Activated CD4-positive, alpha-beta T cell treated with anti-CD3 and anti-CD28 coated beads for 36 hours (primary cell): ENCODE results near the gene SLC25A21. TPM values are rescaled to one million over a fixed set of nuclear protein-coding genes. Genes with fewer than 3 reads are reported as not detected.
"Not testable (repeated sequence)": the region's sequence is repeated elsewhere in the genome, so short reads cannot be mapped to it uniquely, and the experiment has no call there.

Experiments used
- ATAC-seq: fragments of 200-7000 bp; cut with Tn5 transposase; one replicate; pipeline ENCODE4 v1.10.0; 2021; ENCODE audit warnings: mild to moderate bottlenecking, moderate library complexity
- CTCF ChIA-PET: fragments of 350-600 bp; sonication (Branson Sonifier 250); formaldehyde crosslinking; loops from one replicate; lab custom pipeline; 2021; ENCODE audit warnings: antibody characterized with exemption; lab: Charles Lee
- POLR2A ChIA-PET: fragments of 350-600 bp; sonication (Branson Sonifier 250); formaldehyde crosslinking; loops from one replicate; lab custom pipeline; 2021; ENCODE audit warnings: antibody characterized with exemption, inconsistent platforms; lab: Charles Lee
- DNase-seq: peaks from one replicate; pipeline ENCODE4 v3.0.0-alpha.2; 2020
- H3K27ac Mint-ChIP-seq: one replicate; pipeline ENCODE4 v1.8.0; 2021; ENCODE audit warnings: mixed read lengths
- H3K27me3 Mint-ChIP-seq: one replicate; pipeline ENCODE4 v1.8.0; 2021; ENCODE audit warnings: mixed read lengths
- H3K36me3 Mint-ChIP-seq: one replicate; pipeline ENCODE4 v1.8.0; 2021; ENCODE audit warnings: low read depth, mixed read lengths
- H3K4me1 Mint-ChIP-seq: one replicate; pipeline ENCODE4 v1.8.0; 2021; ENCODE audit warnings: mixed read lengths
- H3K4me3 Mint-ChIP-seq: one replicate; pipeline ENCODE4 v1.8.0; 2021; ENCODE audit warnings: mild to moderate bottlenecking, moderate library complexity, mixed read lengths
- H3K9me3 Mint-ChIP-seq: one replicate; pipeline ENCODE4 v1.8.0; 2021; ENCODE audit warnings: low read depth, mixed read lengths
- intact Hi-C, 2 experiments: fragments of 100-400 bp; cut with DNase I in 1 of 2; cut with micrococcal nuclease in 1 of 2; formaldehyde crosslinking; loops; one replicate each; pipeline versions ENCODE4 v1.14.2 to v1.15.1; 2022 to 2024; cut with DNase I, micrococcal nuclease
- total RNA-seq, 2 experiments: library from RNA; stranded (reverse); gene quantifications; one replicate each; pipeline ENCODE4 v1.2.3, GENCODE V29; 2021

The SLC25A21 gene
- total RNA-seq, 2 experiments from 2014 or later: not detected

- intact Hi-C loops: no loop called here
- POLR2A ChIA-PET: no interaction called here
- peaks cover 20% of the 10 kb centered on the region for H3K27me3 Mint-ChIP-seq
- peaks cover 1% of the 10 kb centered on the region for H3K9me3 Mint-ChIP-seq
- CTCF ChIA-PET: no interaction called here
- peaks cover 11% of the 10 kb centered on the region for H3K4me1 Mint-ChIP-seq
- no peaks in the 10 kb centered on the region for H3K36me3 Mint-ChIP-seq
- H3K4me3 Mint-ChIP-seq: no peak overlapping the region
- ATAC-seq (no peak), DNase-seq (no peak)
- H3K27ac Mint-ChIP-seq: no peak overlapping the region
Measured at GRCh38 chr14:37198907-37199306, 26.5 kb upstream of the SLC25A21 start.

- DNase-seq: no peak
- Mint-ChIP-seq H3K9me3 (no peaks in the 10 kb centered on the region), H3K27me3 (peaks cover 20% of the 10 kb centered on the region), H3K4me3 (peak overlapping the region; percentile 63), H3K4me1 (peaks cover 11% of the 10 kb centered on the region), H3K27ac (no peak overlapping the region), H3K36me3 (no peaks in the 10 kb centered on the region)
- POLR2A ChIA-PET: no interaction called here
- intact Hi-C loops: no loop called here
- CTCF ChIA-PET: no interaction called here
- ATAC-seq: no peak
Measured at GRCh38 chr14:37198273-37198598, 25.8 kb upstream of the SLC25A21 start.

- POLR2A ChIA-PET: no interaction called here
- no peak within 1 kb of the TSS for H3K27ac Mint-ChIP-seq
- CTCF ChIA-PET: no interaction called here
- intact Hi-C loops: no loop called here
- peaks cover 20% of the 10 kb centered on the region for H3K27me3 Mint-ChIP-seq
- no peaks in the 10 kb centered on the region for H3K36me3 Mint-ChIP-seq
- peaks cover 2% of the 10 kb centered on the region for H3K9me3 Mint-ChIP-seq
- peaks cover 11% of the 10 kb centered on the region for H3K4me1 Mint-ChIP-seq
- H3K4me3 Mint-ChIP-seq: peak within 1 kb of the TSS; percentile 63
- peak; percentile 74 for ATAC-seq
- peak; percentile 43 for DNase-seq
Measured at GRCh38 chr14:37197421-37198272, 25.2 kb upstream of the SLC25A21 start, which contains the start of gene MIPOL1. MIPOL1 (plus strand) TSS chr14:37197937; CDS start chr14:37247889, 49,952 bp downstream.

GRCh38 chr14:37196604-37197420 lies 24.4 kb upstream of the SLC25A21 start:
- ATAC-seq: no peak
- Mint-ChIP-seq H3K4me1 (peaks cover 11% of the 10 kb centered on the region), H3K9me3 (peaks cover 2% of the 10 kb centered on the region), H3K4me3 (peak overlapping the region; percentile 63), H3K36me3 (no peaks in the 10 kb centered on the region), H3K27me3 (peaks cover 20% of the 10 kb centered on the region), H3K27ac (no peak overlapping the region)
- intact Hi-C loops: no loop called here
- no peak for DNase-seq
- CTCF ChIA-PET: interaction anchor here (0.5 to 1.1 kb wide), 2 partner anchors 42 to 1011 kb away, joined by 4 read pairs; partner anchors contain the start of gene SSTR1
- POLR2A ChIA-PET: no interaction called here

GRCh38 chr14:37195327-37195726 lies 22.9 kb upstream of the SLC25A21 start:
- no peak overlapping the region for H3K4me3 Mint-ChIP-seq
- H3K27ac Mint-ChIP-seq: no peak overlapping the region
- peaks cover 2% of the 10 kb centered on the region for H3K9me3 Mint-ChIP-seq
- no peaks in the 10 kb centered on the region for H3K36me3 Mint-ChIP-seq
- peaks cover 11% of the 10 kb centered on the region for H3K4me1 Mint-ChIP-seq
- H3K27me3 Mint-ChIP-seq: peaks cover 20% of the 10 kb centered on the region
- DNase-seq: no peak
- CTCF ChIA-PET: no interaction called here
- no peak for ATAC-seq
- POLR2A ChIA-PET: no interaction called here
- intact Hi-C loops: no loop called here

GRCh38 chr14:37194698-37195097 lies 22.3 kb upstream of the SLC25A21 start:
- peaks cover 11% of the 10 kb centered on the region for H3K4me1 Mint-ChIP-seq
- H3K9me3 Mint-ChIP-seq: peaks cover 5% of the 10 kb centered on the region
- CTCF ChIA-PET: no interaction called here

GRCh38 chr14:37189733-37190132 lies 17.3 kb upstream of the SLC25A21 start:
- DNase-seq, H3K36me3 Mint-ChIP-seq, H3K4me1 Mint-ChIP-seq, H3K9me3 Mint-ChIP-seq, H3K27ac Mint-ChIP-seq, ATAC-seq, POLR2A ChIA-PET, H3K27me3 Mint-ChIP-seq, H3K4me3 Mint-ChIP-seq, intact Hi-C loops: not testable (repeated sequence)
- CTCF ChIA-PET: interaction anchor here (1.1 kb wide), 1 partner anchor 40 kb away, joined by 3 read pairs; no protein-coding TSS in a partner anchor

More at GRCh38 chr14:37194698-37195097, 22.3 kb upstream of the SLC25A21 start:
- H3K4me3 Mint-ChIP-seq: no peak overlapping the region
- peaks cover 20% of the 10 kb centered on the region for H3K27me3 Mint-ChIP-seq
- intact Hi-C loops: no loop called here
- ATAC-seq (no peak), DNase-seq (no peak)
- POLR2A ChIA-PET: no interaction called here
- no peaks in the 10 kb centered on the region for H3K36me3 Mint-ChIP-seq
- H3K27ac Mint-ChIP-seq: no peak overlapping the region

GRCh38 chr14:37187840-37188577 lies 15.6 kb upstream of the SLC25A21 start:
- H3K27me3 Mint-ChIP-seq, H3K9me3 Mint-ChIP-seq, intact Hi-C loops, POLR2A ChIA-PET, H3K4me1 Mint-ChIP-seq, CTCF ChIA-PET, DNase-seq, H3K36me3 Mint-ChIP-seq, ATAC-seq, H3K4me3 Mint-ChIP-seq, H3K27ac Mint-ChIP-seq: not testable (repeated sequence)

GRCh38 chr14:37187294-37187693 lies 14.9 kb upstream of the SLC25A21 start:
- H3K9me3 Mint-ChIP-seq: peaks cover 7% of the 10 kb centered on the region
- no peaks in the 10 kb centered on the region for H3K36me3 Mint-ChIP-seq
- H3K4me1 Mint-ChIP-seq: no peaks in the 10 kb centered on the region
- no peaks in the 10 kb centered on the region for H3K27me3 Mint-ChIP-seq
- H3K4me3 Mint-ChIP-seq: no peak overlapping the region
- H3K27ac Mint-ChIP-seq: no peak overlapping the region
- ATAC-seq (no peak), DNase-seq (no peak)
- CTCF ChIA-PET: no interaction called here
- POLR2A ChIA-PET: no interaction called here
- intact Hi-C loops: no loop called here

- Mint-ChIP-seq H3K9me3 (peaks cover 8% of the 10 kb centered on the region), H3K27ac (no peak overlapping the region), H3K36me3 (no peaks in the 10 kb centered on the region), H3K4me1 (no peaks in the 10 kb centered on the region), H3K27me3 (no peaks in the 10 kb centered on the region), H3K4me3 (no peak overlapping the region)
- intact Hi-C loops: no loop called here
- no peak for ATAC-seq
- POLR2A ChIA-PET: no interaction called here
- CTCF ChIA-PET: no interaction called here
- DNase-seq: no peak
Measured at GRCh38 chr14:37186865-37187264, 14.5 kb upstream of the SLC25A21 start.

GRCh38 chr14:37185670-37186069 lies 13.3 kb upstream of the SLC25A21 start:
- H3K36me3 Mint-ChIP-seq: no peaks in the 10 kb centered on the region
- H3K27me3 Mint-ChIP-seq: no peaks in the 10 kb centered on the region
- no peak overlapping the region for H3K27ac Mint-ChIP-seq
- H3K4me1 Mint-ChIP-seq: no peaks in the 10 kb centered on the region
- intact Hi-C loops: no loop called here
- POLR2A ChIA-PET: no interaction called here
- no peak for DNase-seq
- CTCF ChIA-PET: no interaction called here
- H3K9me3 Mint-ChIP-seq: peaks cover 8% of the 10 kb centered on the region
- no peak overlapping the region for H3K4me3 Mint-ChIP-seq
- no peak for ATAC-seq
